HG03045 (cell line): ENCODE results near the gene CD99.

ENCODE experiments used
- ATAC-seq: cut with Tn5 transposase; IDR thresholded peaks from one replicate; pipeline ENCODE4 v1.9.1; 2021; ENCODE audit warnings: mild to moderate bottlenecking, moderate library complexity; ENCODE audit not compliant: unreplicated experiment

CD99 gene

GRCh38 chrX:2697741-2698299 lies 6.7 kb downstream of the CD99 start:
- no peak for ATAC-seq

GRCh38 chrX:2698604-2699003 lies 7.5 kb downstream of the CD99 start:
- ATAC-seq, result no peak

GRCh38 chrX:2699959-2700358 lies 8.9 kb downstream of the CD99 start:
- ATAC-seq, result no peak

GRCh38 chrX:2700405-2701320 lies 9.6 kb downstream of the CD99 start:
- no peak for ATAC-seq

GRCh38 chrX:2701600-2701999 lies 10.5 kb downstream of the CD99 start:
- no peak for ATAC-seq

- no peak for ATAC-seq
Measured at GRCh38 chrX:2703991-2704369, 12.9 kb downstream of the CD99 start.

GRCh38 chrX:2705046-2705832 lies 14.1 kb downstream of the CD99 start:
- no peak for ATAC-seq

GRCh38 chrX:2707334-2707760 lies 16.3 kb downstream of the CD99 start:
- peak; percentile 86 for ATAC-seq

GRCh38 chrX:2708021-2708420 lies 16.9 kb downstream of the CD99 start:
- no peak for ATAC-seq

GRCh38 chrX:2708592-2709188 lies 17.6 kb downstream of the CD99 start:
- ATAC-seq, result no peak

- ATAC-seq, result no peak
Measured at GRCh38 chrX:2709556-2709955, 18.5 kb downstream of the CD99 start.

- ATAC-seq, result no peak
Measured at GRCh38 chrX:2710041-2710840, 19.1 kb downstream of the CD99 start.

GRCh38 chrX:2711441-2711840 lies 20.3 kb downstream of the CD99 start:
- no peak for ATAC-seq

GRCh38 chrX:2712428-2712827 lies 21.3 kb downstream of the CD99 start:
- ATAC-seq, result no peak

GRCh38 chrX:2712890-2713840 lies 22.1 kb downstream of the CD99 start:
- ATAC-seq, result no peak

- no peak for ATAC-seq
Measured at GRCh38 chrX:2714551-2714950, 23.5 kb downstream of the CD99 start.

GRCh38 chrX:2715066-2715600 lies 24.0 kb downstream of the CD99 start:
- ATAC-seq, result no peak

- ATAC-seq, result no peak
Measured at GRCh38 chrX:2717312-2717711, 26.2 kb downstream of the CD99 start.

- no peak for ATAC-seq
Measured at GRCh38 chrX:2718821-2719220, 27.7 kb downstream of the CD99 start.
